ENCODE data around the gene YIPF5. TPM values are rescaled to one million over a fixed set of nuclear protein-coding genes. Genes with fewer than 3 reads are reported as not detected.

The YIPF5 gene
- total RNA-seq, 1 experiment from 2014 or later: 59.2 TPM

DNA sequence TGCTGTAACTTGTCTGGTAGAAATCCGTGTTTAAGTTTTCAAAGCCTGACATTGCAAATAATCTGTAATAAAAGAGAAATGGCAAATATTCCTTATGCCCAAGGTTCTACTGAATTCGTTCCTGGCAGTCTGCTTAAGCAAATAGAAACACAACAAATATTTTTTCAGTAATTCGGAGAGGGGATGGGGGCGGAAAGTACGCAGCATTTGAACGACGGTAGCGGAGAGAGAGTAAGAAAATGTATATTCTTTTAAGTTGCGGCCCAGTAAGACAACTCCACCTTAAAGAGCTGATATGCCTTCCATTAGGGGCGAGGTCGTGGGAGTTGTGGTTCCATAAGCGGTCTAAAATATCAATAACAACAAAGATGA lies 569 bp downstream of the YIPF5 start:
- no peaks in the 10 kb centered on the region for H3K9me3 ChIP-seq
- no peaks in the 10 kb centered on the region for H3K27me3 ChIP-seq (replicated peaks; ENCODE audit: control insufficient read depth, insufficient read depth, low read length)
- intact Hi-C loops (cut with micrococcal nuclease; ENCODE audit: unreplicated experiment): loop anchor here (1.0 kb wide), 1 partner anchor 289 kb away; no protein-coding TSS in a partner anchor
- no peak for DNase-seq
- no peaks in the 10 kb centered on the region for H3K4me1 ChIP-seq
- POLR2A ChIA-PET: no interaction called here
- no peaks in the 10 kb centered on the region; the same call in 1 of the 2 replicates for H3K36me3 ChIP-seq (ENCODE audit: control insufficient read depth, insufficient read depth, low read length)
- Mint-ChIP-seq H3K4me3 (ENCODE audit: unreplicated experiment) (peak overlapping the region; percentile 96), H3K27me3 (ENCODE audit: insufficient read depth, unreplicated experiment) (peaks cover 2% of the 10 kb centered on the region), H3K9me3 (ENCODE audit: unreplicated experiment) (no peaks in the 10 kb centered on the region), H3K36me3 (ENCODE audit: insufficient read depth, unreplicated experiment) (peaks cover 14% of the 10 kb centered on the region), H3K27ac (ENCODE audit: unreplicated experiment) (peak overlapping the region; percentile 96), H3K4me1 (ENCODE audit: low read depth, unreplicated experiment) (peaks cover 7% of the 10 kb centered on the region)
- no TSS peak for BruUV-seq (replicated peaks)
- CTCF ChIA-PET: interaction anchor here (1.5 kb wide), 1 partner anchor 34 kb away, joined by 4 read pairs; no protein-coding TSS in a partner anchor
- H3K4me3 ChIP-seq (ENCODE audit: low read depth, low read length): peak overlapping the region; percentile 70
- TF ChIP-seq CTCF (IDR thresholded peaks at IDR 0.05; ENCODE audit: insufficient read depth in 1 of 2, low read depth in 1 of 2, low read length in 1 of 2, severe bottlenecking in 1 of 2, unreplicated experiment in 1 of 2): no peak

- no peak for TF ChIP-seq CTCF (IDR thresholded peaks at IDR 0.05; ENCODE audit: insufficient read depth in 1 of 2, low read depth in 1 of 2, low read length in 1 of 2, severe bottlenecking in 1 of 2, unreplicated experiment in 1 of 2)
- no peak overlapping the region for H3K4me3 ChIP-seq (ENCODE audit: low read depth, low read length)
- H3K9me3 Mint-ChIP-seq (ENCODE audit: unreplicated experiment): no peaks in the 10 kb centered on the region
- H3K27ac Mint-ChIP-seq (ENCODE audit: unreplicated experiment): no peak overlapping the region
- ChIA-PET POLR2A (no interaction called here), CTCF (no interaction called here)
- H3K4me3 Mint-ChIP-seq (ENCODE audit: unreplicated experiment): no peak overlapping the region
- H3K36me3 ChIP-seq (ENCODE audit: control insufficient read depth, insufficient read depth, low read length): no peaks in the 10 kb centered on the region; the same call in 1 of the 2 replicates
- no peaks in the 10 kb centered on the region for H3K4me1 ChIP-seq
- H3K36me3 Mint-ChIP-seq (ENCODE audit: insufficient read depth, unreplicated experiment): peaks cover 26% of the 10 kb centered on the region
- no peaks in the 10 kb centered on the region for H3K27me3 Mint-ChIP-seq (ENCODE audit: insufficient read depth, unreplicated experiment)
- DNase-seq: no peak
- intact Hi-C loops (cut with micrococcal nuclease; ENCODE audit: unreplicated experiment): no loop called here
- no peaks in the 10 kb centered on the region for H3K9me3 ChIP-seq
- no peaks in the 10 kb centered on the region for H3K27me3 ChIP-seq (replicated peaks; ENCODE audit: control insufficient read depth, insufficient read depth, low read length)
- BruUV-seq (replicated peaks): no TSS peak
- peaks cover 7% of the 10 kb centered on the region for H3K4me1 Mint-ChIP-seq (ENCODE audit: low read depth, unreplicated experiment)
These were observed 2.5 kb downstream of the YIPF5 start for GRCh38 chr5:144167998-144168397.

DNA sequence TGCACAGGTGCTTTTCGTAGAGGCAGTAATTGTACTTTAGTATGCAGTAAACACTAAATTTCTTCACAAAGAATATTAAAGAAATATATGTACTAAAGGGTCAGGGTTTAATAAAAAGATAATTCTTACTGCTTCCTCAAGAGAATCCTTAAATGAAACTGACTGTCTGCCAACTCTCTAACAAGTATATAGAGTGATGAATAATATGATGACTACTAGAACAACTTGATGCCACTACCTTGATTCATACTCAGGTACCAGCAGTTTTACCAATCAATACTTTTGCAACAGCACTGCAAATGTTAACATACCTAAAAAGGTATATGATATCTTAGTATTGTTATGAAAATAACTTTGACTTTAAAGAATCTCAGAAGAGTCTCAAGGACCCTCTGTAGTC lies 3.8 kb downstream of the YIPF5 start:
- no peaks in the 10 kb centered on the region for H3K27me3 Mint-ChIP-seq (ENCODE audit: insufficient read depth, unreplicated experiment)
- no peaks in the 10 kb centered on the region; the same call in 1 of the 2 replicates for H3K36me3 ChIP-seq (ENCODE audit: control insufficient read depth, insufficient read depth, low read length)
- H3K9me3 ChIP-seq: no peaks in the 10 kb centered on the region
- TF ChIP-seq CTCF (IDR thresholded peaks at IDR 0.05; ENCODE audit: insufficient read depth in 1 of 2, low read depth in 1 of 2, low read length in 1 of 2, severe bottlenecking in 1 of 2, unreplicated experiment in 1 of 2): no peak
- DNase-seq: no peak
- no peaks in the 10 kb centered on the region for H3K9me3 Mint-ChIP-seq (ENCODE audit: unreplicated experiment)
- no peak overlapping the region for H3K27ac Mint-ChIP-seq (ENCODE audit: unreplicated experiment)
- BruUV-seq (replicated peaks): no TSS peak
- peaks cover 7% of the 10 kb centered on the region for H3K4me1 Mint-ChIP-seq (ENCODE audit: low read depth, unreplicated experiment)
- H3K4me1 ChIP-seq: no peaks in the 10 kb centered on the region
- no peaks in the 10 kb centered on the region for H3K27me3 ChIP-seq (replicated peaks; ENCODE audit: control insufficient read depth, insufficient read depth, low read length)
- ChIA-PET POLR2A (no interaction called here), CTCF (no interaction called here)
- H3K36me3 Mint-ChIP-seq (ENCODE audit: insufficient read depth, unreplicated experiment): peaks cover 39% of the 10 kb centered on the region
- intact Hi-C loops (cut with micrococcal nuclease; ENCODE audit: unreplicated experiment): no loop called here
- H3K4me3 ChIP-seq (ENCODE audit: low read depth, low read length): no peak overlapping the region
- no peak overlapping the region for H3K4me3 Mint-ChIP-seq (ENCODE audit: unreplicated experiment)
